K562 (cell line): ENCODE measurements around the gene TRMT112. TPM values are rescaled to one million over a fixed set of nuclear protein-coding genes. Genes with fewer than 3 reads are reported as not detected.

Experiments
- CHD2 ChIP-seq: IDR thresholded peaks from 2 replicates; pipeline ENCODE4 v1.6.1; 2011; ENCODE audit warnings: low read depth, low read length
- JUN ChIP-seq, 2 experiments: sonication (generic) in 1 of 2; formaldehyde crosslinking in 1 of 2; IDR thresholded peaks; 2 replicates each; pipeline versions ENCODE4 v1.6.1 to v1.8.0; 2012 to 2022; ENCODE audit warnings: borderline replicate concordance in 2 of 2, mild to moderate bottlenecking in 2 of 2, improper control_type of control experiment in 1 of 2, low read depth in 1 of 2, low read length in 1 of 2, missing genetic modification reagents in 1 of 2
- MCM3 ChIP-seq: fragments of 450-650 bp; IDR thresholded peaks from 2 replicates; pipeline ENCODE4 v1.6.1; 2016
- MEIS2 ChIP-seq: fragments of 450-650 bp; IDR thresholded peaks from 2 replicates; pipeline ENCODE4 v1.6.1; 2014; ENCODE audit warnings: mild to moderate bottlenecking; ENCODE audit not compliant: partially characterized antibody
- MXI1 ChIP-seq: IDR thresholded peaks from 2 replicates; pipeline ENCODE4 v1.6.1; 2011; ENCODE audit warnings: low read depth, mild to moderate bottlenecking, improper control_type of control experiment, low read length
- NBN ChIP-seq: fragments of 450-650 bp; IDR thresholded peaks from 2 replicates; pipeline ENCODE4 v1.6.1; 2016; ENCODE audit warnings: low read depth, mild to moderate bottlenecking
- NR2C2 ChIP-seq, 2 experiments: fragments of 200-800 bp in 1 of 2; sonication (Bioruptor generic) in 1 of 2; sonication (generic) in 1 of 2; formaldehyde crosslinking in 1 of 2; IDR thresholded peaks; 2 replicates each; pipeline versions ENCODE4 v1.6.1 to v1.8.0; 2016 to 2022; ENCODE audit warnings: mild to moderate bottlenecking in 1 of 2, missing compliant biosample characterization in 1 of 2, missing genetic modification characterization in 1 of 2, missing genetic modification reagents in 1 of 2
- RFX1 ChIP-seq: fragments of 450-650 bp; IDR thresholded peaks from 2 replicates; pipeline ENCODE4 v1.6.1; 2016; ENCODE audit warnings: mild to moderate bottlenecking, moderate library complexity
- RFX5 ChIP-seq: IDR thresholded peaks from 2 replicates; pipeline ENCODE4 v1.6.1; 2011; ENCODE audit warnings: low read depth, mild to moderate bottlenecking, improper control_type of control experiment, low read length
- SMAD4 ChIP-seq: fragments of 250-450 bp; sonication (Bioruptor Pico); conservative IDR thresholded peaks from 2 replicates; pipeline ENCODE4 v1.8.0; 2021; ENCODE audit warnings: inconsistent platforms, mild to moderate bottlenecking, moderate library complexity
- SMARCA5 ChIP-seq: fragments of 450-650 bp; IDR thresholded peaks from 2 replicates; pipeline ENCODE4 v1.6.1; 2016
- TBP ChIP-seq: optimal IDR thresholded peaks from 2 replicates; pipeline ENCODE3; 2011; ENCODE audit warnings: low read depth, low read length, improper control_type of control experiment
- ZFX ChIP-seq: sonication (generic); formaldehyde crosslinking; IDR thresholded peaks from 2 replicates; pipeline ENCODE4 v1.8.0; 2022; ENCODE audit warnings: mild to moderate bottlenecking, missing genetic modification reagents, moderate library complexity
- ZNF316 ChIP-seq: fragments of 450-650 bp; IDR thresholded peaks from 2 replicates; pipeline ENCODE4 v1.6.1; 2016
- polyA plus RNA-seq, 8 experiments: library from polyadenylated mRNA; depleted of rRNA in 4 of 8; stranded (reverse) in 5 of 8; unstranded in 3 of 8; fragments of >200 nt; fragmentation: Nextera tagmentation in 2 of 8; fragmentation: Illumina TruSeq in 1 of 8; extraction: Ambion mirVana in 2 of 8; extraction: Trizol in 1 of 8; gene quantifications; 2 replicates each; pipeline versions ENCODE4 v1.2.1 to v1.2.3, GENCODE V29; 2011 to 2014; ENCODE audit warnings: inconsistent platforms in 1 of 8, missing spikeins in 1 of 8
- total RNA-seq, 7 experiments: library from RNA; depleted of rRNA in 6 of 7; stranded (reverse); fragments of >200 nt in 6 of 7; fragmentation: Illumina TruSeq in 2 of 7; extraction: Trizol in 2 of 7; gene quantifications; 2 replicates each; pipeline versions ENCODE4 v1.2.1 to v1.2.3, GENCODE V29; 2011 to 2021; ENCODE audit warnings: low replicate concordance in 1 of 7
- TF ChIP-seq, protein P1 (sequence below): sonication (generic); formaldehyde crosslinking; IDR thresholded peaks from 2 replicates; pipeline ENCODE4 v1.8.0; 2022; ENCODE audit warnings: mild to moderate bottlenecking, missing genetic modification reagents
- TF ChIP-seq, protein P2 (sequence below): sonication (generic); formaldehyde crosslinking; IDR thresholded peaks from 2 replicates; pipeline ENCODE4 v1.4.0; 2020; ENCODE audit warnings: mild to moderate bottlenecking, missing genetic modification reagents
- TF ChIP-seq, protein P3 (sequence below): sonication (generic); formaldehyde crosslinking; IDR thresholded peaks from 2 replicates; pipeline ENCODE4 v1.8.1; 2023; ENCODE audit warnings: mild to moderate bottlenecking, missing genetic modification reagents, moderate library complexity

TRMT112 gene
- total and polyA plus RNA-seq, 9 of the 15 experiments (the other 6 are each of a cell fraction or from before 2014, with no cell fraction given) = 162 to 444 (median 300) TPM

GRCh38 chr11:64317325-64317960 is at the start of gene TRMT112 (continued):
- no peak for TF ChIP-seq RFX5
- TF ChIP-seq JUN (IDR thresholded peaks at IDR 0.05; ENCODE audit: borderline replicate concordance, low read depth, low read length) = peak; percentile 39; the same call in 1 of the 2 replicates
- TF ChIP-seq JUN (CRISPR knock-in tag; IDR thresholded peaks at IDR 0.05; ENCODE audit: borderline replicate concordance) = no peak
- TF ChIP-seq, protein P1, sequence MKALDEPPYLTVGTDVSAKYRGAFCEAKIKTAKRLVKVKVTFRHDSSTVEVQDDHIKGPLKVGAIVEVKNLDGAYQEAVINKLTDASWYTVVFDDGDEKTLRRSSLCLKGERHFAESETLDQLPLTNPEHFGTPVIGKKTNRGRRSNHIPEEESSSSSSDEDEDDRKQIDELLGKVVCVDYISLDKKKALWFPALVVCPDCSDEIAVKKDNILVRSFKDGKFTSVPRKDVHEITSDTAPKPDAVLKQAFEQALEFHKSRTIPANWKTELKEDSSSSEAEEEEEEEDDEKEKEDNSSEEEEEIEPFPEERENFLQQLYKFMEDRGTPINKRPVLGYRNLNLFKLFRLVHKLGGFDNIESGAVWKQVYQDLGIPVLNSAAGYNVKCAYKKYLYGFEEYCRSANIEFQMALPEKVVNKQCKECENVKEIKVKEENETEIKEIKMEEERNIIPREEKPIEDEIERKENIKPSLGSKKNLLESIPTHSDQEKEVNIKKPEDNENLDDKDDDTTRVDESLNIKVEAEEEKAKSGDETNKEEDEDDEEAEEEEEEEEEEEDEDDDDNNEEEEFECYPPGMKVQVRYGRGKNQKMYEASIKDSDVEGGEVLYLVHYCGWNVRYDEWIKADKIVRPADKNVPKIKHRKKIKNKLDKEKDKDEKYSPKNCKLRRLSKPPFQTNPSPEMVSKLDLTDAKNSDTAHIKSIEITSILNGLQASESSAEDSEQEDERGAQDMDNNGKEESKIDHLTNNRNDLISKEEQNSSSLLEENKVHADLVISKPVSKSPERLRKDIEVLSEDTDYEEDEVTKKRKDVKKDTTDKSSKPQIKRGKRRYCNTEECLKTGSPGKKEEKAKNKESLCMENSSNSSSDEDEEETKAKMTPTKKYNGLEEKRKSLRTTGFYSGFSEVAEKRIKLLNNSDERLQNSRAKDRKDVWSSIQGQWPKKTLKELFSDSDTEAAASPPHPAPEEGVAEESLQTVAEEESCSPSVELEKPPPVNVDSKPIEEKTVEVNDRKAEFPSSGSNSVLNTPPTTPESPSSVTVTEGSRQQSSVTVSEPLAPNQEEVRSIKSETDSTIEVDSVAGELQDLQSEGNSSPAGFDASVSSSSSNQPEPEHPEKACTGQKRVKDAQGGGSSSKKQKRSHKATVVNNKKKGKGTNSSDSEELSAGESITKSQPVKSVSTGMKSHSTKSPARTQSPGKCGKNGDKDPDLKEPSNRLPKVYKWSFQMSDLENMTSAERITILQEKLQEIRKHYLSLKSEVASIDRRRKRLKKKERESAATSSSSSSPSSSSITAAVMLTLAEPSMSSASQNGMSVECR (CRISPR knock-in tag) = peak; percentile 87; the same call in 1 of the 2 replicates
- TF ChIP-seq MCM3 = no peak
- TF ChIP-seq NR2C2 (CRISPR knock-in tag; IDR thresholded peaks at IDR 0.05) = no peak; the same call in 1 of the 2 replicates
- TF ChIP-seq NR2C2 (tag; IDR thresholded peaks at IDR 0.05) = peak; percentile 88
- no peak; the same call in none of the 2 replicates for TF ChIP-seq CHD2
- TF ChIP-seq ZFX = no peak; the same call in 1 of the 2 replicates
- TF ChIP-seq ZNF316 = peak; percentile 97
- 0 out of 2 replicates have a peak, but pooled peaks have one; percentile 10 for TF ChIP-seq SMAD4
- TF ChIP-seq, protein P2, sequence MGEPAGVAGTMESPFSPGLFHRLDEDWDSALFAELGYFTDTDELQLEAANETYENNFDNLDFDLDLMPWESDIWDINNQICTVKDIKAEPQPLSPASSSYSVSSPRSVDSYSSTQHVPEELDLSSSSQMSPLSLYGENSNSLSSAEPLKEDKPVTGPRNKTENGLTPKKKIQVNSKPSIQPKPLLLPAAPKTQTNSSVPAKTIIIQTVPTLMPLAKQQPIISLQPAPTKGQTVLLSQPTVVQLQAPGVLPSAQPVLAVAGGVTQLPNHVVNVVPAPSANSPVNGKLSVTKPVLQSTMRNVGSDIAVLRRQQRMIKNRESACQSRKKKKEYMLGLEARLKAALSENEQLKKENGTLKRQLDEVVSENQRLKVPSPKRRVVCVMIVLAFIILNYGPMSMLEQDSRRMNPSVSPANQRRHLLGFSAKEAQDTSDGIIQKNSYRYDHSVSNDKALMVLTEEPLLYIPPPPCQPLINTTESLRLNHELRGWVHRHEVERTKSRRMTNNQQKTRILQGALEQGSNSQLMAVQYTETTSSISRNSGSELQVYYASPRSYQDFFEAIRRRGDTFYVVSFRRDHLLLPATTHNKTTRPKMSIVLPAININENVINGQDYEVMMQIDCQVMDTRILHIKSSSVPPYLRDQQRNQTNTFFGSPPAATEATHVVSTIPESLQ (CRISPR knock-in tag) = no peak
- TF ChIP-seq, protein P3, sequence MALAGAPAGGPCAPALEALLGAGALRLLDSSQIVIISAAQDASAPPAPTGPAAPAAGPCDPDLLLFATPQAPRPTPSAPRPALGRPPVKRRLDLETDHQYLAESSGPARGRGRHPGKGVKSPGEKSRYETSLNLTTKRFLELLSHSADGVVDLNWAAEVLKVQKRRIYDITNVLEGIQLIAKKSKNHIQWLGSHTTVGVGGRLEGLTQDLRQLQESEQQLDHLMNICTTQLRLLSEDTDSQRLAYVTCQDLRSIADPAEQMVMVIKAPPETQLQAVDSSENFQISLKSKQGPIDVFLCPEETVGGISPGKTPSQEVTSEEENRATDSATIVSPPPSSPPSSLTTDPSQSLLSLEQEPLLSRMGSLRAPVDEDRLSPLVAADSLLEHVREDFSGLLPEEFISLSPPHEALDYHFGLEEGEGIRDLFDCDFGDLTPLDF (CRISPR knock-in tag) = 0 out of 2 replicates have a peak, but pooled peaks have one; percentile 20
- no peak; the same call in 1 of the 2 replicates for TF ChIP-seq MXI1
- no peak for TF ChIP-seq RFX1
- TF ChIP-seq MEIS2 = no peak
- TF ChIP-seq TBP = peak; percentile 77
- no peak for TF ChIP-seq SMARCA5
- TF ChIP-seq NBN = peak; percentile 35; the same call in 1 of the 2 replicates
